Activated T-helper 1 cell treated with Interleukin-2 at 50 U/mL for 16 hours (primary cell): ENCODE measurements around the gene TBC1D16.
A peak's percentile ranks its signal among the peaks of the same experiment; 100 is the strongest.

ENCODE experiments used
- DNase-seq: peaks from one replicate; pipeline ENCODE4 v3.0.0-alpha.2; 2020; ENCODE audit warnings: low read depth

TBC1D16 gene

DNA sequence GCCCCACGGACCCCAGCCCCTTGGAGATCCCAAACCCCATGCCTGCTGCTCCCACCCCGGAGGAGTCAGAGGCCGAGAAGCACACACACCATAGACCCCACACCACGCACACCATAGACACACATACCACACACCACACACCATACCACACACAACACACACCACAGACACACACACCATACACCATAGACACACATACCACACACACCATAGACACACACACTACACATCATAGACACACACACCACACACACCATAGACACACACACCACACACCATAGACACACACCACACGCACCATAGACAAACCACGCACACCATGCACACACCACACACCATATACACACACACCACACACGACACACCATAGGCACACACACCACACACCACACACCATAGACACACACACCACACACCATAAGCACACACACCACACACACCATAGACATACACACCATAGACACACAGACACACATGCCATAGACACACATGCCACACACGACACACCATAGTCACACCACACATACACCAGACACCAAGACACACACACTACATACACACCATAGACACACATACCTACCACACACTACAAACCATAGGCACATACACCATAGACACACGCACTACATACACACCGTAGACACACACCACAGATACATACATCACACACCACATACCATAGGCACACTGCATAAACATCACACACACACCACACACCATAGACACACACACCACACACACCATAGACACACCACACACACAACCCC lies 11.3 kb downstream of the TBC1D16 start:
- DNase-seq, result no peak

GRCh38 chr17:80023481-80024205 lies 12.0 kb downstream of the TBC1D16 start:
- DNase-seq, result no peak

DNA sequence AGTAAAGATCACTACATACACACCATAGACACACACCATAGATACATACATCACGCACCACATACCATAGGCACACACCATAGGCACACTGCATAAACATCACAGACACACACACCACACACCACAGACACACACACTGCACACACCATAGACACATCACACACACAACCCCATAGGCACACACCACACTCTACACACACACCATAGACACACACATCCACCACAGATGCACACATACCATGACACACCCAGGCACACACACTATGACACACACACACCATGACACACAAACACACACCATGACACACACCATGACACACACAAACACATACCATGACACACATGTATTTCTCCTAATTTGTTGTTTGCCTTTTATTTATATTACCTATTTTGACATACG lies 14.1 kb downstream of the TBC1D16 start:
- no peak for DNase-seq

DNA sequence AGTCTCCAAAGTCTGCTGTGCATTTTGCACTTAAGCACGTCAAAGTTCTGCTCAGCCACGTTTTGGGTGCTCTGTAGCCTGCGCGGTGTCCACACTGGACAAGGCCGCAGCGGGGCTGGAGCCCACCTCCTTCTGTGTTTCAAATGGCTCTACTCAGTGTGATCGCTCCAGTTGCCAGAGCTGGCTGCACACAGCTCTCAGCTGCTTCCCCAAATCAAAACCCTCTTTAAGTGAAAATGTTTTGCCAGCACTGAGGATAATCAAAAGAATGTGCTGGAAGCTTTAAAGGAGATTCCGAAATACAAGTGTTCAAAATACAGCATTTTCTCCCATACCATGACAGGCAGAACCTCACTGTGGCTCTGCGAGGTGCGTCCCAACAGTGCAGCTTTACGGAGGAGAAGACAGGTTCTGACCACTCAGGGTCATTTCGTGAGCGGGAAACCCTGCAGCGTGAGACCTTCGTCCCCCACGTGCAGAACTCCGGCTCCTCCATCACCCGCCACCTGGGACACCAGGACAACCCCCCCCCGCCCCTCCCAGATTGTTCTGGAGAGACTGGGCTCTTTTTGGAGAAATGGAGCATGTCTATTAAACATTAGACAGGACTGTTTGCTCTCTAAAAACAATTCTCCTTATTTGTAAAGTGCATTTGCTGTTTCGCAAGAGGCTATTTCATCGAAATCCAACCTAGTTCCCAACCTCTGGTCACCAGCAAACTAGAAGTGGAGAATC lies 16.6 kb downstream of the TBC1D16 start:
- DNase-seq, result no peak

GRCh38 chr17:80017226-80018010 lies 18.3 kb downstream of the TBC1D16 start:
- DNase-seq, result no peak

GRCh38 chr17:80012765-80013741 lies 22.6 kb downstream of the TBC1D16 start:
- DNase-seq, result no peak

DNA sequence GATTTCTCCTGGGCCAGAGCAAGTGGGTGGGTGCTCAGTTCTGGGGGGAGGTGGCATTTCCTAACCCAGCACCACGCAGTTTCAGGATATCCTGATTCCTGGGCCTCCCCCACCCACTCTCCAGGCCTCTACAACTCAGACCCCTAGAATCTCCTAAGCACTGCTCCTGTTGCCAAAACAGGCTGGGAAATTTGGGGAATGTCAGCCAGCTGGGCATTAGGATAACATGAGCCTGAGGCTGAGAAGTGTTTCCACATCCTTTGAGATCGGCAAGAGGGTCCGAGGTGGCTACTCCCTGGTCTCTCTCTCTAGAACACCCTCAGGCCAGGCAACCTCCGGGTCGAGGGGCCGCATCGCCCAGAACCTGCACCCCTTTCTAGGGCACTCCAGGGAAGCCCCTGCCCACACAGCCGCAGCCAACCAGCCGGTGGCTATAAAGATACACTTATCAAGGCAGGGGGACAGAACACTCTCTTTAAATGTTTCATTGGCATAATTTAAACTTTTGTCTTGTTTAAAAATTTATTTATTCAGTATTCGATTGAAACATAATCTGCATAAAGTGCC lies 23.6 kb downstream of the TBC1D16 start:
- DNase-seq, result no peak

DNA sequence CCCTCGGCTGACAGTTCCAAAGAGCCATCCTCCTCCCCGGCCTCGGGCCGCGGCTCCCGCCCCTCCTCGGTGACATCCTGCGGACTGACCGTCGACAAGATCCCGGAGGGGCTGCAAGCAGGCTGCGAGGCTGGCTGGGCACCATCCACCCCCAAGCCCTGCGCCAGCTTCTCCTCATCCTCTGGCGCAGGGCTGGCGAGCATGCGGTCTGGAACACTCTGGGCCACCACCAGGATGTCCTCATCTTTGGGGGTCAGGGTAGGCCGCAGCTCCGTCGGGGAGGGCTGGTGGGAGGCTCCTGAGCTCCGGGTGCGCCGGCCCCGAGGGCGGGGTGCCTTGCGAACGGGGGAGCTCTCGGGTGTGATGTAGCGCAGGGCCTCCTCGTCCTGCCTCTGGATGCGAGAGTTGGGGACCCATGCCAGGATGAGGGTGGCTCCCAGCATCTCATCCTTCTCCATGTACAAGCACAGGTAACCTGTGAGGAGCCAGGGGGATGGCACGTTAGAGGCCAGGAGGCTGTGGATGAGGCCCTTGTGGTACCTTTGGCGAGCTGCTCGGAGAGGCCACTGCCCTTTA lies 25.3 kb downstream of the TBC1D16 start:
- DNase-seq, result no peak

DNA sequence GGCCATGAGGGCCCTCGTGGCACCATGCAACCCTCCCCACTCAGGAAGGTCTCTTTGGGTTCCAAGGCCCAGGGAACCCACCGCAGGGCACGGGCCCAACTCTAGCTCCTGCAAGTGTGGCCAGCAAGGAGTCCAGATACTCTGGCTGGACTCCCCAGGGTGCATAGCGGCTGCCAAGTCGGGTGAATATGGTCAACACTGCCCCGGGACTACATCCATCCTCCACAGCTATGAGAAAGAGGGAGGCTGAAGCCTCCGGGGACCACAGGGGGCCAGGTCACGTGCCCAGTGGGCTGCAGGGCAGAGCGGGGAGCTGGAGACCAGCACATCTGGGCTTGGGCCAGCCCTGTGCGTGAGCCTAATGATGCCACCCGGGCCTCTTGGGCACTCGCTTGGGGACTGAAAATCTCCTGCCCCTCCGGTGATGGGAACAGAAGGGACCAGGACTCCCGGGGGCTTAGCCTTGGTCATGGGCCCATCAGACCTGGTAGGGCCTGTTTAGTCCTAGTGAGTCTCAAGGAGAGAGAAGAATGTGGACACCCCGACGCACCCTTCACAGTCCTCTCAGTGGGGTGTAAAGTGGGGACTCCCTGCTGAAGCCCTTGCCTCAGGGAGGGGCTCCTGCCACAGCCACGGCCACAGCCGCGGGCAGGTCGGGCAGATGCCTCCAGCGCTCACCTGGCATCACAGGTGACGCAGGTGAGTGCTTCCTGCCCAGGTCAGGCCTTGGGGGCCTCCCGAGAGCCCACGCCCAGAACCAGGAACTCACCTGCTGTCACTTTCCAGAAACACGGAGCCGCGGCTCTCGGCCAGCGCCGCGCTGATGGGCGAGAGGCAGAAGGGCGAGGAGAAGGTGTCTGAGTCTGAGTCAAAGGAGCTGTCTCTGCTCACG lies 26.0 kb downstream of the TBC1D16 start:
- DNase-seq, result no peak

GRCh38 chr17:80008848-80009247 lies 26.8 kb downstream of the TBC1D16 start:
- DNase-seq, result no peak

DNA sequence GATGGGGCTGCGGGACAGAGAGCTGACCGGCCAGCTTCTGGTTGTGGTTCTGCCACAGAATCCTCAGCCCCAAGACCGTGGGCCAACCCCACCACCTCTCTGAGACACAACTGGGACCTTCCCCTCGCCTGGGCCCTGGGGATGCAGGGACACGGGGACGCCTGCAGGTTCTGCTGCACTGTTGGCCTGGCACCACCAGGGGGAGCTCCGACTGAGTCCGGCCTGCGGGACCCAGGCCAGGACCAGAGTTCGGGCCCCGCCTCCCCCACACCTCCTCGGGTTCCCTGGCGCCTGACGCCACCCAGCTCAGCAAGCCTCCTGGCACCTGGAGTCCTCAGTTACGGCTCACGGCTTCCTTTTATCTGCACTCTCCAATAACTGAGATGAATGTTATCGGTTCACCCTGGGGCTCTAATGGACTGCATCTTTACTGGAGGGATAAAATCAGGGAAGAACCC lies 27.3 kb downstream of the TBC1D16 start:
- DNase-seq, result peak; percentile 57

DNA sequence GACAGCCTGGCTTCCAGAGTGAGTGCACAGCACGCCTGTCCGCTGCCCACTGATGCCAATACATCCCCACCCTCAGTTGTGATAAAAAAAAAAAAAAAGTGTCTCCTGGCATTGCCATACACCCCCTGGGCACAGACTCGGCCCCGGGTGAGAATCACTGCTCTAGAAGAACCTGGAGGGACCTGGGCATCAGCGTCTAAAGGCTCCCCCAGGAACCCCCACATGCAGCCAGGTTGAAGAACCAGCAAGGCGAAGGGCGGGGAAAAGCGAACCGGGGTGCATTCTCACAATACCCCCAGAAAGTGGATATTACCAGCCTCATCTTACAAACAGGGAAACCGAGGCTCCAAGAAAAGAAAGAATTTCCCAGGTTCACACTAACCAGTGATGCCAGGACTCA lies 27.7 kb downstream of the TBC1D16 start:
- DNase-seq, result no peak

- DNase-seq, result no peak
Measured at GRCh38 chr17:80006811-80007752, 28.6 kb downstream of the TBC1D16 start.

- DNase-seq, result no peak
Measured at GRCh38 chr17:80006339-80006720, 29.3 kb downstream of the TBC1D16 start.

DNA sequence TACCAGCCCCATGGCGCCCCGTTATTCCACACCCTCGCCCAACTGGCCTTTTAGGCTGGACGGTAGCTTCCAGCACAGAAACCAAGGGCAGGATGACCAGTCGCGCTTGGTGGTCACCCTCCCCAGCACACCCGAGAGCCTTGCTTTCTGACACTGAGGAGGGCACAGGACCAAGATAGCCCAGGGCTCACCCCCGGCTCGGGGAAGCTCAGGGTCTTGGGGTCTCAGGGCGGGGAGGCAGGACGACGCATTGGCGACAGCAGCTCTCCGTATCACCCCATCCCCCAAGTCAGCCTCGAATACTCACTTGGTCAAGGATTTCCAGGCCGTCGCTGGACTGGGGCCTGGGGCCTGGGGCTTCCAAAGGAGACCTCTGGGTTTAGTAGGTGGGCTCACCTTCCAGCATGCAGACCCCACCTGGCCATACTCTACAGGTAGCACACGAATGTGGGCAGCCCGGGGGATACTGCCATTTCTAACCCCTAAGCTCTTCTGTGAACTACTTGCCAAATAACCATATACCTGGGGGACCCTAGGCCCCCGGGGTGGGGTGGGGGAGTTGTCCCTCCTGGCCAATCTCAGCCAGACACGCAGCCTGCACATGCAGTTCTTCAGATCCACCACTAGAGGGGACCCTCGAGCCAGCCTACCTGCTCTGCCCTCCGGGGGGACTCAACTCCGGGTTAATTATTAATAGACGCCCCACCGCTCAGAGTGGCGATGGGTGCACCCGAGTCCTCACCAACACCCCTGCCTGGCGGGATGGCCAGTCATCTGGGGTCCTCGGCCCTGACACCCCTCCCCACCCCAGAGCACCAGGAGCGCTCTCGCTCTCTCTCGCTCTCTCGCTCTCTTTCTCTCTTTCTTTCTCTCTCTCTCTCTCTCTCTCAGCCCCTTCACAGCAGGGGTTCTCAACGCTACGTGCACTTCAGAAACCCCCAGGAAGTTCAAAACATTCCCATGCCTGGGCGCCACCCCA lies 30.0 kb downstream of the TBC1D16 start:
- DNase-seq, result peak; percentile 39

- DNase-seq, result no peak
Measured at GRCh38 chr17:80003969-80004368, 31.7 kb downstream of the TBC1D16 start.
